Omental fat pad (tissue), 4 donors: ENCODE results near the gene PDZD2. TPM values are rescaled to one million over a fixed set of nuclear protein-coding genes. Genes with fewer than 3 reads are reported as not detected.
A peak's percentile ranks its signal among the peaks of the same experiment; 100 is the strongest.

Experiments used
- ATAC-seq: fragments of 150-250 bp; one replicate; pipeline ENCODE4 v1.9.1; 2016; ENCODE audit warnings: mild to moderate bottlenecking, moderate library complexity; ENCODE audit not compliant: low FRiP score
- DNase-seq: peaks from one replicate; pipeline ENCODE4 v3.0.0-alpha.2; 2019; ENCODE audit warnings: low spot score
- CTCF ChIP-seq, 3 donors: fragments of 450-650 bp; IDR thresholded peaks; one replicate each; pipeline ENCODE4 v1.5.1; 2016 to 2017; ENCODE audit warnings: antibody characterized with exemption in 3 of 3, mild to moderate bottlenecking in 3 of 3, moderate library complexity in 2 of 3
- total RNA-seq, 4 donors: library from RNA; depleted of rRNA; stranded (reverse); fragments of >200 nt; gene quantifications; one replicate each; pipeline ENCODE4 v1.1.0, GENCODE V29; 2016

PDZD2 gene
- total RNA-seq, 4 donors from 2014 or later = 43.5 to 113 (median 55.7) TPM

- DNase-seq (no peak), ATAC-seq (no peak)
- no peak for TF ChIP-seq CTCF (IDR thresholded peaks at IDR 0.05)
Measured at GRCh38 chr5:32043105-32043504, 404.2 kb downstream of the PDZD2 start.

GRCh38 chr5:32044434-32044833 lies 405.5 kb downstream of the PDZD2 start:
- no peak for TF ChIP-seq CTCF (IDR thresholded peaks at IDR 0.05)
- ATAC-seq (no peak), DNase-seq (no peak)

- DNase-seq (no peak), ATAC-seq (peak; percentile 89)
- TF ChIP-seq CTCF (IDR thresholded peaks at IDR 0.05) = no peak
Measured at GRCh38 chr5:32044939-32045338, 406.0 kb downstream of the PDZD2 start.

- DNase-seq = no peak
- ATAC-seq = no peak
- TF ChIP-seq CTCF (IDR thresholded peaks at IDR 0.05) = no peak
Measured at GRCh38 chr5:32047056-32047455, 408.1 kb downstream of the PDZD2 start.

GRCh38 chr5:32051796-32052195 lies 412.9 kb downstream of the PDZD2 start:
- ATAC-seq (no peak), DNase-seq (no peak)
- TF ChIP-seq CTCF (IDR thresholded peaks at IDR 0.05) = no peak

GRCh38 chr5:32055891-32056866 lies 417.2 kb downstream of the PDZD2 start:
- no peak for TF ChIP-seq CTCF (IDR thresholded peaks at IDR 0.05)
- DNase-seq (no peak), ATAC-seq (no peak)
